ENCODE measurements around the gene DEPDC5.

DNA sequence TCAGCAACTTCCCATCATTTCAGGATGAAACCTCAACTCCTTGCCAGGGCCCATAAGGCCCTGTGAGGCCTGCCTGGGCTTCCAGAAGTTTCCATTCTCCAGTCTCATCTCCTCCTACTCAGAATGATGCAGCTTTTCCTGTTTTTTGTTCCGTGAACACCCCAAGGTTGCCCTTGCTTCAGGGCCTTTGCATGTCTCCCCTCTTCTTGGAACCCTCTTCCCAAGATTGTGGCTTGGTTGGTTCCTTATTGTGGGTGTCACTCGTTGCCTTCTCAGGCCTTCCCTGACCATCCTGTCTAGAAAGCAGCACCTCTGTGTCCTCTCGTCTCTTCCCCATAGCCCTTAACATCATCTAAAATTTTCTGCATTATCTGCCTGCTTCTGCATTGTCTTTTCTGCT lies 167.3 kb downstream of the DEPDC5 start:
- no peak for TF ChIP-seq POLR2A (IDR thresholded peaks at IDR 0.05)
- TF ChIP-seq, protein P1, sequence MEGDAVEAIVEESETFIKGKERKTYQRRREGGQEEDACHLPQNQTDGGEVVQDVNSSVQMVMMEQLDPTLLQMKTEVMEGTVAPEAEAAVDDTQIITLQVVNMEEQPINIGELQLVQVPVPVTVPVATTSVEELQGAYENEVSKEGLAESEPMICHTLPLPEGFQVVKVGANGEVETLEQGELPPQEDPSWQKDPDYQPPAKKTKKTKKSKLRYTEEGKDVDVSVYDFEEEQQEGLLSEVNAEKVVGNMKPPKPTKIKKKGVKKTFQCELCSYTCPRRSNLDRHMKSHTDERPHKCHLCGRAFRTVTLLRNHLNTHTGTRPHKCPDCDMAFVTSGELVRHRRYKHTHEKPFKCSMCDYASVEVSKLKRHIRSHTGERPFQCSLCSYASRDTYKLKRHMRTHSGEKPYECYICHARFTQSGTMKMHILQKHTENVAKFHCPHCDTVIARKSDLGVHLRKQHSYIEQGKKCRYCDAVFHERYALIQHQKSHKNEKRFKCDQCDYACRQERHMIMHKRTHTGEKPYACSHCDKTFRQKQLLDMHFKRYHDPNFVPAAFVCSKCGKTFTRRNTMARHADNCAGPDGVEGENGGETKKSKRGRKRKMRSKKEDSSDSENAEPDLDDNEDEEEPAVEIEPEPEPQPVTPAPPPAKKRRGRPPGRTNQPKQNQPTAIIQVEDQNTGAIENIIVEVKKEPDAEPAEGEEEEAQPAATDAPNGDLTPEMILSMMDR (IDR thresholded peaks at IDR 0.05), result no peak
- TF ChIP-seq POLR2AphosphoS5 (IDR thresholded peaks at IDR 0.05), result no peak

Data from sigmoid colon (tissue), 4 donors.